Measurements from ENCODE around the gene ANP32E.

The ANP32E gene

GRCh38 chr1:150235852-150236613, at the start of gene ANP32E:
ANP32E (minus strand) TSS chr1:150236112; CDS start chr1:150235786, 326 bp downstream.
- DNase-seq (ENCODE audit: low spot score) = peak; percentile 93

- DNase-seq (ENCODE audit: low spot score) = no peak
Measured at GRCh38 chr1:150283260-150283659, 47.3 kb upstream of the ANP32E start.

- DNase-seq (ENCODE audit: low spot score) = no peak
Measured at GRCh38 chr1:150282558-150282958, 46.6 kb upstream of the ANP32E start.

GRCh38 chr1:150281758-150282557, 46.0 kb upstream of the ANP32E start, which contains the start of gene CIART:
CIART (plus strand) TSS chr1:150282554; CDS start chr1:150283268, 714 bp downstream.
- peak; percentile 86 for DNase-seq (ENCODE audit: low spot score)

GRCh38 chr1:150281221-150281757, 45.4 kb upstream of the ANP32E start:
- DNase-seq (ENCODE audit: low spot score) = peak; percentile 58

- no peak for DNase-seq (ENCODE audit: low spot score)
Measured at GRCh38 chr1:150280138-150280707, 44.3 kb upstream of the ANP32E start.

- DNase-seq (ENCODE audit: low spot score) = no peak
Measured at GRCh38 chr1:150273311-150273710, 37.4 kb upstream of the ANP32E start.

GRCh38 chr1:150271291-150271959, 35.5 kb upstream of the ANP32E start:
- DNase-seq (ENCODE audit: low spot score) = no peak

GRCh38 chr1:150269451-150269850, 33.5 kb upstream of the ANP32E start:
- no peak for DNase-seq (ENCODE audit: low spot score)

- peak; percentile 84 for DNase-seq (ENCODE audit: low spot score)
Measured at GRCh38 chr1:150268705-150269403, 32.9 kb upstream of the ANP32E start, which contains the start of gene APH1A. APH1A (minus strand) TSS chr1:150269016; CDS start chr1:150268810, 206 bp downstream.

GRCh38 chr1:150268340-150268704, 32.4 kb upstream of the ANP32E start:
- peak; percentile 34 for DNase-seq (ENCODE audit: low spot score)

- no peak for DNase-seq (ENCODE audit: low spot score)
Measured at GRCh38 chr1:150267896-150268295, 32.0 kb upstream of the ANP32E start.

GRCh38 chr1:150263549-150263948, 27.6 kb upstream of the ANP32E start:
- DNase-seq (ENCODE audit: low spot score) = no peak

GRCh38 chr1:150262388-150263320, 26.7 kb upstream of the ANP32E start:
- no peak for DNase-seq (ENCODE audit: low spot score)

GRCh38 chr1:150261367-150261766, 25.5 kb upstream of the ANP32E start:
- DNase-seq (ENCODE audit: low spot score) = no peak

GRCh38 chr1:150259758-150260669, 24.1 kb upstream of the ANP32E start:
- DNase-seq (ENCODE audit: low spot score) = no peak

- DNase-seq (ENCODE audit: low spot score) = no peak
Measured at GRCh38 chr1:150259217-150259616, 23.3 kb upstream of the ANP32E start.

- DNase-seq (ENCODE audit: low spot score) = no peak
Measured at GRCh38 chr1:150257624-150258585, 22.0 kb upstream of the ANP32E start, which contains the start of gene CA14. CA14 (plus strand) TSS chr1:150257774; CDS start chr1:150258129, 355 bp downstream.
